Measurements from ENCODE around the gene CD79A.

DNA sequence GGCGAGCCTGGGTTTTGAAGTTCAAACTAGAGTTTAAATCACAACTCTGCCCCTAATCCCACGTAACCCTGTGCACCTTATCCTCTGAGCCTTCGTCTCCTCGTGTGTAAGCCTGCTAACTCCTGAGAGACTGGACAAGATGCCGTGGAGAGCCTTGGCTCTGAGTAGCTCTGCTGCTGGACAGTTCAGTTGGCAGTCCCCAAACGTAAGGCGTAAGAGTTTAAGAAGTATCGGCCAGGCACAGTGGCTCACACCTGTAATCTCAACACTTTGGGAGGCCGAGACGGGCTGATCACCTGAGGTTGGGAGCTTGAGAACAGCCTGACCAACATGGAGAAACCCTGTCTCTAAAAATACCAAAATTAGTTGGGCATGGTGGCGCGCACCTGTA lies 4.7 kb upstream of the CD79A start:
- TF ChIP-seq, protein P1, sequence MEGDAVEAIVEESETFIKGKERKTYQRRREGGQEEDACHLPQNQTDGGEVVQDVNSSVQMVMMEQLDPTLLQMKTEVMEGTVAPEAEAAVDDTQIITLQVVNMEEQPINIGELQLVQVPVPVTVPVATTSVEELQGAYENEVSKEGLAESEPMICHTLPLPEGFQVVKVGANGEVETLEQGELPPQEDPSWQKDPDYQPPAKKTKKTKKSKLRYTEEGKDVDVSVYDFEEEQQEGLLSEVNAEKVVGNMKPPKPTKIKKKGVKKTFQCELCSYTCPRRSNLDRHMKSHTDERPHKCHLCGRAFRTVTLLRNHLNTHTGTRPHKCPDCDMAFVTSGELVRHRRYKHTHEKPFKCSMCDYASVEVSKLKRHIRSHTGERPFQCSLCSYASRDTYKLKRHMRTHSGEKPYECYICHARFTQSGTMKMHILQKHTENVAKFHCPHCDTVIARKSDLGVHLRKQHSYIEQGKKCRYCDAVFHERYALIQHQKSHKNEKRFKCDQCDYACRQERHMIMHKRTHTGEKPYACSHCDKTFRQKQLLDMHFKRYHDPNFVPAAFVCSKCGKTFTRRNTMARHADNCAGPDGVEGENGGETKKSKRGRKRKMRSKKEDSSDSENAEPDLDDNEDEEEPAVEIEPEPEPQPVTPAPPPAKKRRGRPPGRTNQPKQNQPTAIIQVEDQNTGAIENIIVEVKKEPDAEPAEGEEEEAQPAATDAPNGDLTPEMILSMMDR (IDR thresholded peaks at IDR 0.05) = no peak
- no peak for TF ChIP-seq POLR2A (IDR thresholded peaks at IDR 0.05)
